C4-2B (cell line): ENCODE data around the gene POPDC2.

Experiments
- H3K27ac ChIP-seq: fragments of 450-650 bp; 2 replicates; pipeline ENCODE4 v1.5.1; 2017
- CTCF ChIP-seq: fragments of 450-650 bp; conservative IDR thresholded peaks from 2 replicates; pipeline ENCODE4 v1.5.1; 2017; ENCODE audit warnings: mild to moderate bottlenecking
- ZFX ChIP-seq: fragments of 450-650 bp; IDR thresholded peaks from 2 replicates; pipeline ENCODE4 v1.6.1; 2017

Gene POPDC2

DNA sequence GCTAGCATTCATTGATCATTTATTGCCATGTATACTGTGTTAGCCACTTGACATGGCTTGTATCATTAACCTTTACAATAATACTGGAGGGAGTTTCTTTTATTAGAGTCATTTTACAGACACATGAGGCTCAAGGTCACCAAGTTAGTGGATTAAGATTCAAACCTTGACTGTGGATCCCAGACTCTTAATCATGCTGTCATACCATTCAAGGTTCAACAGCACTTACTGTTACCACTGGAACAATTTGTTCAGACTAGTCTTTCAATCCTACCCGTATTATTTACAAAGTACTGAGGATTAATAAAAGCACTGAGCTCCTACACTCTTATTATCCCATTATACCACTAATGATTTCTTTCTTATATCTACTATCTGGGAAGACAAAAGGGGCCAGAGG, 15.6 kb upstream of the POPDC2 start:
- no peak overlapping the region for H3K27ac ChIP-seq
- TF ChIP-seq ZFX (no peak), CTCF (no peak)

DNA sequence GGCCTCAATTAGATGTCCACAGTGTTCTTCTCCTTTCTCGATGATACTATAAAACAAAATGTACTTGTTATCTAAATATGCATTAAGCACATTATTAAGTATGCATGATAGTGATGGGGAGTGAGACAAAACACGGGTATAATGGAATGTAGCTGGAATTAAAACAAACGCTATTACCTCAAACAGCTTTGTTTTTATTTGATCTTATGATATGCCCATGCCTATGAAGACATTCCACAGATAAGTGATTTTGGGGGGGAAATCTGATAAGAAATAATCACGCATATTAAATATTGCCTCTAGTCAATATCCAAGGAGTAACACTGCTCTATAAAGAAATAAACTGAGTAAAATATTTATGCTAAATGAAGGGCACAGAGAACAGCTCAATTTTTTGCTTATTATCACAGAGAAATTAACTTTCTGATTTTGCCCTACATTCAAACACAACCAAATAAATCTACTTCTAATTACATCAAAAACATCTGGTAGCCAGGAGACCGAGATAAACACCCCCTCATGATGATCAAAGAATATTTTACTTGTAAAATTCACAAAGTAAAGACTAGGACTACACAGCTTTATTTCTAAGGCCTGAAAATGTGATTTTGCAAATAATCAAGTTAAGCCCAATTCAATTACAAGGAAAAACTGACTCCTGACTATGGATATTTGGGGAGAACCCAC, 14.9 kb upstream of the POPDC2 start:
- H3K27ac ChIP-seq: no peak overlapping the region
- TF ChIP-seq CTCF (no peak), ZFX (no peak)

DNA sequence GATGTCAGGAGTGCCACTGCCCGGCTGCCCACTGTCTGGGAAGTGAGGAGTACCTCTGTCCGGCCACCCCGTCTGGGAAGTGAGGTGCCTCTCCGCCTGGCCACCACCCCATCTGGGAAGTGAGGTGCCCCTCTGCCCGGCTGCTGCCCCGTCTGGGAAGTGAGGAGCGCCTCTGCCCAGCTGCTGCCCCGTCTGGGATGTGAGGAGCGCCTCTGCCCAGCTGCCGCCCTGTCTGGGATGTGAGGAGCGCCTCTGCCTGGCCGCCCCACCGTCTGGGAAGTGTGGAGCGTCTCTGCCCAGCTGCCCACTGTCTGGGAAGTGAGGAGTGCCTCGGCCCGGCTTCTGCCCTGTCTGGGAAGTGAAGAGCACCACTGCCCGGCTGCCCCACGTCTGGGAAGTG, 13.5 kb upstream of the POPDC2 start:
- H3K27ac ChIP-seq: no peak overlapping the region
- TF ChIP-seq ZFX (no peak), CTCF (no peak)

GRCh38 chr3:119672776-119673175, 12.4 kb upstream of the POPDC2 start:
- H3K27ac ChIP-seq: no peak overlapping the region
- no peak for TF ChIP-seq CTCF
- TF ChIP-seq ZFX: no peak

- no peak overlapping the region for H3K27ac ChIP-seq
- TF ChIP-seq CTCF: no peak
- TF ChIP-seq ZFX: no peak
Observed at GRCh38 chr3:119669906-119670570, 9.6 kb upstream of the POPDC2 start.

- no peak for TF ChIP-seq ZFX
- no peak for TF ChIP-seq CTCF
- H3K27ac ChIP-seq: no peak overlapping the region
Observed at GRCh38 chr3:119665954-119666559, 5.7 kb upstream of the POPDC2 start.

- TF ChIP-seq CTCF: no peak
- no peak for TF ChIP-seq ZFX
- H3K27ac ChIP-seq: no peak overlapping the region
Observed at GRCh38 chr3:119664850-119665379, 4.5 kb upstream of the POPDC2 start.
